ENCODE data around the gene CACNA1G.
A peak's percentile ranks its signal among the peaks of the same experiment; 100 is the strongest.

CACNA1G gene

DNA sequence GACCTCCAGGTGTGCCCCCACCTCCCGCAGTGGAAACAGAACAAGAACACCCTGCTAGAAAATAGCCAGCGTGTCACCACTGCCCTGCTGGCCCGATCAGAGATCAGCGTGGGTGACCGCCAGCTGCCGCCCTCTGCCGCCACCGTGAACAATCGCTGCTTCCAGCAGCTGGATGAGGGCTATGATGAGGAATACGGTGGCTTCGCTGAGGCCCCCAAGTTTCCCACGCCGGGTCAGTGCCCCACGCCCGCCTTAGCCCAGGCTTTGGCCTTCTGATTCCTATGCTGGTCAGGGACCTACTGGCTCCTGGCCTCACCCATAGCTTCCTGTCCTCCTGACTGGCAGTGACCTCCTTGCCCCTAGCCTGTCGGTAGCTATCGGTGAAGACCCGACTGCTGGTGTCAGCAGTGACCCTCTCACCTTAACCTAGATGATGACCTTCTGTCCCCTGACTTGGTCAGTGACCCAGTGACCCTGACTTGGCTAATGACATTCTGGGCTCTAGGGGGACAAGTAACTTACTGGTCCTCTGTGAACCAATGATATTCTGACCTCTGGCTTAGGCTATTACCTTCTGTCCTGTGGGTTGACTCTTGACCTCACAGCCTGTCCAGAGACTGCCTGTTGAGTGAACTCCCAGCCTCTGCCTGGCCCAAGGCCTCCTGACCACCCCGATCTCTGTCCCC, 11.1 kb upstream of the CACNA1G start:
- no peak for DNase-seq

DNA sequence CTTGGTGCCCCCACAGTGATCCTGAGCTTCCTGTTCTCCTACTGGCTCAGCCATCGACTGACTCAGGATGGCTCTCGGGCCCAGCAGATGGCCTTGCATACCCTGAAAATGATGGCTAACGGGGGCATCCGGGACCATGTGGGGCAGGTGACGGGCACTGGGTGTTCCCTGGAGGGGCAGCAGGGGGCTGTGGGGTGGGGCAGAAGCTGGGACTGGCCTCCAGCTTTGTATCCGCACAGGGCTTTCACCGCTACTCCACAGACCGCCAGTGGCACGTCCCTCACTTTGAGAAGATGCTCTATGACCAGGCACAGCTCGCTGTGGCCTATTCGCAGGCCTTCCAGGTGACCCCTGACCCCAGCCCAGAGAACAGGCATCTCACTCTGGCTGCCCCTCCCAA, 10.5 kb upstream of the CACNA1G start:
- DNase-seq, result no peak

DNA sequence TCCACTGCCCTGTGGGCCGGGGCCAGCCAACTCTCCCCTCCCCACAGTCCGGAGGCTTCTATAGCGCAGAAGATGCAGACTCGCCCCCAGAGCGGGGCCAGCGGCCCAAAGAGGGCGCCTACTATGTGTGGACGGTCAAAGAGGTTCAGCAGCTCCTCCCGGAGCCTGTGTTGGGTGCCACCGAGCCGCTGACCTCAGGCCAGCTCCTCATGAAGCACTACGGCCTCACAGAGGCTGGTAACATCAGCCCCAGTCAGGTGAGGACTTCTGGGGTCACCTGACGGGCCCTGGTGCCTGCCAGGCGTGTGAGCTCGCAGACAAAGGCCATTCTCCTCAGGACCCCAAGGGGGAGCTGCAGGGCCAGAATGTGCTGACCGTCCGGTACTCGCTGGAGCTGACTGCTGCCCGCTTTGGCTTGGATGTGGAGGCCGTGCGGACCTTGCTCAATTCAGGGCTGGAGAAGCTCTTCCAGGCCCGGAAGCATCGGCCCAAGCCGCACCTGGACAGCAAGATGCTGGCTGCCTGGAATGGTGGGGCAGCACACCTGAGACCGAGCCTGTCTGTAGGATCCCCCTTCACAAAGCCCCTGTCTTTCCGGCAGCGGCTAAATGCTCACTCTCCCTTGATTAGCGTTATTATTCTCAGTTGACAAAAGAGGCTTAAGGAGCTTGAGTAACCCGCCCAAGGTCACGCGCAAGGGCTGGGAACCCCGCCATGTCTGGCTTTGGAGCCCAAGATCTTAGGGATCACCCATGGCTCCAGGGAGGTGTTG, 9.7 kb upstream of the CACNA1G start:
- peak; percentile 67 to 68 for DNase-seq

DNA sequence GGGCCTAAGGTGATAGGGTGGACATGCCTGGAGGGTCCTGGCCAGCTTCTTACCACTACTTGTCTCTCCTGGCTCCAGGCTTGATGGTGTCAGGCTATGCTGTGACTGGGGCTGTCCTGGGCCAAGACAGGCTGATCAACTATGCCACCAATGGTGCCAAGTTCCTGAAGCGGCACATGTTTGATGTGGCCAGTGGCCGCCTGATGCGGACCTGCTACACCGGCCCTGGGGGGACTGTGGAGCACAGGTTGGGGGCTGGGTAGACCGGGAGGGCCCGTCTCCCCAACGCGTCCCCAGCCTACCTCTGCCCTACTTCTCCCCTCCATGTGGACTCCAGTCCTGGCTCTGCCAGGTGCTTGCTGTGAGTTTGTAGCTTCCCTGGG, 9.1 kb upstream of the CACNA1G start:
- DNase-seq, result no peak

DNA sequence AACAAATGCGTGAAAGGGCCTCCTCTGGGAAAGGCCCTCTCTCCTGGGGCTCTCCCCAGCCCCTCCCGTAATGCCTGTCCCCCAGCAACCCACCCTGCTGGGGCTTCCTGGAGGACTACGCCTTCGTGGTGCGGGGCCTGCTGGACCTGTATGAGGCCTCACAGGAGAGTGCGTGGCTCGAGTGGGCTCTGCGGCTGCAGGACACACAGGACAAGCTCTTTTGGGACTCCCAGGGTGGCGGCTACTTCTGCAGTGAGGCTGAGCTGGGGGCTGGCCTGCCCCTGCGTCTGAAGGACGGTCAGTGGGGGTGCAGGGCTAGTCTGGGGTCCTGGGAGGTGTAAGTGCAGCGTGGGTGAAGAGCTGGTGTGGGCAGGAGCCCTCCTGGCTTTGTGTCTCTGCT, 8.6 kb upstream of the CACNA1G start:
- DNase-seq, result no peak

DNA sequence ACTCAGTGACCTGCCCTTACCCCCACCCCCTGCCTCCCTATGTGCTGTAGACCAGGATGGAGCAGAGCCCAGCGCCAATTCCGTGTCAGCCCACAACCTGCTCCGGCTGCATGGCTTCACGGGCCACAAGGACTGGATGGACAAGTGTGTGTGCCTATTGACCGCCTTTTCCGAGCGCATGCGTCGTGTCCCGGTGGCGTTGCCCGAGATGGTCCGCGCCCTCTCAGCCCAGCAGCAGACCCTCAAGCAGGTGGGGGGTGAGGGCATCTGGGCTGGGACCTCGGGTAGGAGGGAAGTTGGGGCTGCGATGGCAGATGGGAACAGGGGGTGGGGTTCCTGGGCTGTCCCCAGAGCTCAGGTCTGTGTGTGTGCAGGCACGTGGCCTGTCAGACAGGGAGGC, 6.3 kb upstream of the CACNA1G start:
- no peak for DNase-seq

DNA sequence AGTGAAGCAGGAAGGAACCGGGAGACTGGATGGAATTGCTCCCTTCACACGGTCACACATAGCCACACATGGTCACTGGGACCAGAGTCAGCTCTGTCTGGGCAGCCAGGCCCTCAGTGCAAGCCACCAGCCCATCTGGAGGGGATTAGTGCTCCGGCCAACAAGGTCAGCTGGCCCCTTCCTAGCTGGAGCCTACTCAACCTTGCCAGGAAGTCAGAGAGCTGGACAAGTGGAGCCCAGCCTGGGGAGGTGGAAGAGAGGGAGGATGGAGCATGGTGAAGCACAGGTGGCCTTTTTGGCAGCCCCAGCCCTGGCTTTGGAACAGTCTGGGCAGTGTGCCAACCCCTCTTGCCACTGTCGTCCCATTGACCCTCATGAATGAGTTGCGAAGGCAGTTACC, 3.7 kb upstream of the CACNA1G start:
- no peak for DNase-seq

DNA sequence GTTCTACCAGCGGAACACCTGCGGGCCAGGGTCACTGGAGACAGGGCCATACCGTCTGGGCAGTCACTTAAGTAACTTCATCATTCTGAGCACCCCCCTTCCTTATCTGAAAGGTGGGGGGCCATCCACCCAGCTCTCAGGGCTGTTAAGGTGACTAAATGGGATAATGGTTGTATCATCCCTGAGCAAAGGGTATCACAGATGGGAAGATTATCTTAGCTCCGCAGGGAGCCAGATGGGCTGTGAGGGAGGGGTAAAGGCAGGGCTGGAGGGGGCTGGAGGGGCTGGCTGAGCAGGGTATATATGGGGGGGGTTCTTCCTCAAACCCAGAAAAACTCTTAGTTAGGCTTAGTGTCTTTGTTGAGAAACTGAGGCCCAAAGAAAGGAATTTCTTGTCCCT, 2.9 kb upstream of the CACNA1G start:
- DNase-seq, result no peak

DNA sequence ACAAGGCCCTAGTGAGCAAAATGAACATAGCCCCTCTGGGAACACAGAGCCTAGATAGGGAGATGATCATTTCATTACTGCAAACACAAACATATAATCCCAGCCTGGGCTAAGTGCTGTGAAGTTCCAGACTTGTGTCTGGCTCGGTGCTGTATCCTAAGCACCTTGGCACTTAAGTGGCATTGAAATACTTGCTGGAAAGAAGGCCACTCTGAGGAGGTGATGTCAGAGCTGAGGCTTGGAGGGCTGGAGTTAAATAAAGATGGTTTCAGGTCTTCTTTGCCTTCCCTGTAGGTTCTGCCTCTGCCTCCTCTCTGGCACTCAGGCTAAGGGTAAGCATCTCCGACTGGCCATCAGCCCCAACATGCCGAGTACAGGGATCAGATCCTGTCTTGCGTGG, 2.4 kb upstream of the CACNA1G start:
- DNase-seq, result no peak

DNA sequence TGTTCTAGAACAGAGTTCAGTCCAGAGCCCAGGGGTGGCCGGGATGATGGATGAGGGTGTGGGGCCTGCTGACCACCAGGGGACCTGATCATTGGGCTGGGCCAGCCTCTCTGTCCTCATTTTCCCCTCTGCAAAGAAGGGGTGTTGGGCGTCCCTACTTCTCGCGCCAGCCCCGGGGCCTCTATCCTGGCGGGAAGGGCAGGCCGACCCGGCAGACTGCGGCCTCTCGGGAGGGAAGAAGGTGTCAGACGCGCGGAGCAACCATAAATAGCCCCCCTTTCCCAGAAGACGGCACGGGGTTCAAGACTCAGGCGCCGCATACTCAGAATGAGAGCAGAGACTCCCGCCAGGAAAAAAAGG, 2.0 kb upstream of the CACNA1G start:
- no peak for DNase-seq

DNA sequence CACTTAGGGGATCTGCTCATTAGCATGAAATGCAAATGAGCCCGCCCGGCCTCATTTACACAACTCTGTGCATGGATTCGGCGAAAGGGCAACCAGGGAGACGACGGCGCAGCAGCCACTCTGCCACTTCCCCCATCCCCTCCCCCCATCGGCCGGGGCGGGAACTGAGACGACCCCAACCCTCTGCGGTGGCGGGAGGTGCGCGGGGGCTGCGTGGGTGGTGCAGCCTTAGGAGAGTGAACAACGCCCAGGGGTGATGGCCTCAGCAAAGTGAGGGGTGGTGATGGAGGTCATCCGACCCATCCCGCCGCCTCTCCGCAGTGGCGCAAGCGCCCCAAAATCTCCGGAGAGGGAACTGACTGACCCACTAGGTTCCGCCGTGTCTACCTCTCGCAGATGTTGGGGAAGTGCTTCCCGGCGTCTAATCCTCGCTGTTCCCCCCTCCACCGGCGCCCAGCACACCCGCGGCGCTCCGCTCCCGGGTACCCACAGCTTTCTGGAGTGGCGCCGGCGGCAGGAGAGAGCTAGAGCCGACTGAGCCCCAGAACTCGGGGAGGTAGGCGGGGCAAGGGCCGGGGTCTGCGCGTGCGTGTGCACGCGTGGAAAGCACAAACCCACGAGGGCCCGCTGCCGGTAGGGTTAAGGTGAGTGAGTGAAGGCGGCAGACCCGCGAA, 1.4 kb upstream of the CACNA1G start:
- DNase-seq, result no peak

DNA sequence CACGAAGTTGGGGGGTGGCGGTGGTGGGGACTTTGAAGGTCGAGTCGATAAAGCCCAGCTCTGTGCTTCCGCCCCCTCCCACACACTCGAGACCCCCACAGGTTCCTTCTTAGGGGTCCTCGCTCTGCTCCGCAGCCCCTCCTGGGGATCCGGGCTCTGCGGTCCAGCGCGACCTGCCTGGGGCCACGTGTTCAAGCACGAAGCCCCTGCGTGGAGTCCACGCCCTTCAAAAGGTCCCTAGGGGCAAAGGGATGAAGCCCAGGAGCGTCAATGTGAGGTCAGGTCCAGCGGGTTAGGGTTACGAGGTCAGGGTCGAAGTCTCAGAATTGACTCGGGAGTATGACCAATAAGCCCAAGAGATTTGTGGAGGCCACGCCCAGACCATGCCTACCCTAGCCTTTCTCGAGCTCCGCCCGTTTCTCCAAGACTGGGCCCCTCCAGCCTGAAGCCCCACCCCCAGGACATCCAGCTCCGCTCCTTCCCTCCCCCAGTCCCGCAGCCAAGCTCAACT, 786 bp upstream of the CACNA1G start:
- DNase-seq, result no peak

DNA sequence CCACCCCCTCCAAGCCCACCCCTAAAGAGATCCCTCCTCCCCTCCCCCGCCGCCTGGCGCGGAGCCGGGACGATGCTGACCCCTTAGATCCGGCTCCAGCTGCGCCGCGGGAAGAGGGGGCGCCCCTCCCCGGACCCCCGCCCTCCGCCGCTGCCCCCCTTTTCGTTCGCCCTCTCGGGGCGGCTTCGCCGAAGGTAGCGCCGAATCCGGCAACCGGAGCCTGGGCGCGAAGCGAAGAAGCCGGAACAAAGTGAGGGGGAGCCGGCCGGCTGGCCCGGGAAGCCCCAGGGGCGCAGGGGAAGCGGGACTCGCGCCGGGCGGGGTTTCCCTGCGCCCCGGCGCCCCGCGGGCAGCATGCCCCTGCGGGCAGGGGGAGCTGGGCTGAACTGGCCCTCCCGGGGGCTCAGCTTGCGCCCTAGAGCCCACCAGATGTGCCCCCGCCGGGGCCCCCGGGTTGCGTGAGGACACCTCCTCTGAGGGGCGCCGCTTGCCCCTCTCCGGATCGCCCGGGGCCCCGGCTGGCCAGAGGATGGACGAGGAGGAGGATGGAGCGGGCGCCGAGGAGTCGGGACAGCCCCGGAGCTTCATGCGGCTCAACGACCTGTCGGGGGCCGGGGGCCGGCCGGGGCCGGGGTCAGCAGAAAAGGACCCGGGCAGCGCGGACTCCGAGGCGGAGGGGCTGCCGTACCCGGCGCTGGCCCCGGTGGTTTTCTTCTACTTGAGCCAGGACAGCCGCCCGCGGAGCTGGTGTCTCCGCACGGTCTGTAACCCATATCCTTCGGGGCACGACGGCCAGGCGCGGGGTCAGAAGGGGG, 623 bp downstream of the CACNA1G start:
- DNase-seq, result no peak

DNA sequence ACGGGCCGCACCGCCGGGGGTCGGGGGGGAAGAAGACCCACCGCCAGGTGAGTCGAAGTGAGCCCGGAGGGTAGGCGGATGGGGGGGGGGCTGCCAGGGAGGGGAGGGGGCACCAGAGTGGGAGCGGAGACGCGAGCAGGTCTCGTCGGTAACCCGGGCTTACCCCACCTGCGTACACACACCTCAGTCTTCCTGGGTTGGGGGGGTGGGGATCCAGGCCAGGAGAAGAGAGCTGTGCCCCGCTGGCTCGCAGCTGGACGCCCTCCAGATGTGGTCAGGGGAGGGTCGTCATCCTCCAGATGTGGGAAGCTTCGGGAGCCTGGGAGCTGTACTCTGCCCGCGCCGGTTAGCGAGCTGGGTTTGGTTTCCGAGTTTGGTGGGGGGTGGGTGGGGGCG, 1.2 kb downstream of the CACNA1G start:
- DNase-seq, result no peak

DNA sequence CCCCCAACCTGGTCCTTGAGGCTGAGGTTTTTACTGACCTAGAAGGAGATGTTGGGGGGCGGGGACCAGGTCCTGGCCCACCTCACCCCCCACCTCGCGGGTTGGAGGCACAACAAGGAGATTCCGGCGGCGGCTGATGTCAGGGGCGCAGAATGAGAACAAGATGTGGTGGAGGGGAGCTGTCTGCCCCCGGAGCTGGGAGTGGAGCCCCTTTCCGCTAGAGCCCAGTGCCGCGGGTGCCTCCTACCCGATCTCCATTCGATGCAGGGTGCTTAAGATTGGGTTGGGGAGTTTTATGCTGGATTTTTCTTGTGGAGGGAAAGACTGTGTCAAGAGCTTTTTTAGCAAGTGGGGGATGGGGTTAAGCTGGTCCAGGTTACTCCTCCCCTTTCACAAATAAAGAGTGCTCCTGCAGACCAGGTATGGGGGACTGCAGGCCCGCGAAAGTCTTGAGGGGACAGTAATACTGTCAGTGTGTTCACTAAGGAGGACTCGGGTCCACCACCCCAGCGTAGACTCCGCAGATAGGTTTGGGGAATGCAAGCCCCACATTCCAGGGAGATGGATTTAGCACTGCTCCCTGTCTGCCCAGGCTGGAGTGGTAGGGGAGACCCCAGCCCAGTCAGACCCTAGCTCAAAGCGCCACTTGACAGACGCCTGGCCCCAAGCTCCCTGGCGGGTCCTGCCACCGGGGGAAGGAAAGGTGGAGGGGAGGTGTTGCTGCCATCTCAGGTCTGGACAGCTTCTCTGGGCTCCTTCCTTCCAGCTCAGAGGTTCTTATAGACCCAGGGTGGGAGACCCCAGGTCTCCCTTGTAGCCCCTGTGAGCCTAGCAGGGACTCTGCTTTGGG, 2.0 kb downstream of the CACNA1G start:
- no peak for DNase-seq

DNA sequence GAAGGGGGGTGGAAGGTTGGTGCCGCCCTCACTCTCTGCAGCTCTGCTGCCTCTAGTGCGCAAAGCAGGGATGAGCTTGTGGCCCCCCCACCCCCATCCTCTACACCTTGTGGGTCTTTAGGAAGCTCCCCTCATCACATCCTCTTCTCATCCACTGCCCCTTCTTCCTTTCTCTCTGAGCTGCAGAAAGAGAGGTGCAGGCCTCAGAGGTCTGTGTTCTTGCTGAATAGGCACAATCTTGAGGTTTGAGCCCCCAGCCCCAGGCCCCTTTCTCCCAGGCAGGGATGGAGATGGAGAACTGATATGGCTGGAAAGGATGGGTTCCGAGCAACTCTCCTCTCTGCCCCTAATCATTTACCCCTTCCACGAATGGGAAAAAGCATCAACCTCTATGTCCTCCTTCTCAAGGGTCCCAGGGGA, 2.6 kb downstream of the CACNA1G start:
- no peak for DNase-seq

DNA sequence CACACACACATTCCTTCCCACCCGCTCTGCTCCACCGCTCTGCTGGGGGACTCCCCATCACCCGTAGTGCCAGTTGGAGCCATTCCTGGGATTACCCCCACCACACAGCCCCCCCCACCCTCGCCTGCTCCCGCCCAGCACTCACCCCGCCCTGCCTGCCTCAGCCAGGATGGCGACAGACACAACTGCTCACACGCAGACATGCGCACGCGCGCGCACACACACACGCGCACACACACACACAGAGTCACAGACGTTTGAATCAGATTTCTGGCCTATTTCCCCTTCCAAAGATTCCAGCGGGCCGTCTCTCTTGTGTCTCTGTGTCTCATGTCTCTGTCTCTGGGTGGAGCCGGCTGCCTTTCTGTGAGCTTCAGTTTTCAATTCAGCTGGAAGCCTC, 4.4 kb downstream of the CACNA1G start:
- DNase-seq, result no peak

DNA sequence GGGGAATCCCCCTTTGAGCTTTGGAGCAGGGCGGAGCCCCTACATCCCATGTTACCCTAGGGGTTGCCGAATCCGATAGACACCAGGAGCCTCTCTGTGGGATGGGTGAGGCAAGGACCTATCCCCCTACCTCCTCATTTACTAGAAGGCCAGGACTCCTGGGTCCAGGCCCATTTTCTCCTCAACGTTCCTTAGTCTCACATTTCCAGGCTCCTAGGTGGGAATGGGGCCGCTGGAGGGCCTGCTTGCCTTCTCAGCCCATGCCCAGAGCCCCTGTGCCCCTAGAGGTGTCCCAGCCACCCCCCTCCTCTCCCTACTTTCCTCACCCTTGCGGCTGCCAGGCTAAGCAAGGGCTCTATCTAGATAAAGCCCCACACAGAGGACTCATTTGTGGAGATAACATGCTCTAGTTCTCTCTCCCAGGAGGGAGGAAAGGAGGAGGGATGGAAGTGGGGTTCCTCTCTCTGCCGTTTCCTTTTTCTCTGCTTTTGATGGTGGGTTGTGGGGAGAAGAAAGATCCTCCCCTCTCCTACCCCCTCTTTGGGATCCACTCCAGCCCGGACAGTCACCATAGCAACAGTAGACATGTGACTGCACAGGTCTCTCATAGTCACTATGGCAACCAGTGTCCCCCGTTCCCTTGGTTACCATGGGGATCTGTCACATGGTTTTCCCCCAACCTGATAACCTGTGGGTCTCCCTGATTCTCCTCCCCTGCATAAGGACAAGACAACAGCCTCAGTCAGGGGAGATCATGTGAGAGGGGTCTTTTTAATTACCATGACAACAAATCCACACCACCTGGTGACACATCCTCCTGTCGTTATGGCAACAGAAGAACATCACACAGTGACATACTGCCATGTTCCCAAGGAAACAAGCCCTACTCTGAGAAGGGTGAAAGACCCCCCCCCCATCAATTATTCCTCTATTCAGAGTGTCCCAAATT, 5.2 kb downstream of the CACNA1G start:
- no peak for DNase-seq

DNA sequence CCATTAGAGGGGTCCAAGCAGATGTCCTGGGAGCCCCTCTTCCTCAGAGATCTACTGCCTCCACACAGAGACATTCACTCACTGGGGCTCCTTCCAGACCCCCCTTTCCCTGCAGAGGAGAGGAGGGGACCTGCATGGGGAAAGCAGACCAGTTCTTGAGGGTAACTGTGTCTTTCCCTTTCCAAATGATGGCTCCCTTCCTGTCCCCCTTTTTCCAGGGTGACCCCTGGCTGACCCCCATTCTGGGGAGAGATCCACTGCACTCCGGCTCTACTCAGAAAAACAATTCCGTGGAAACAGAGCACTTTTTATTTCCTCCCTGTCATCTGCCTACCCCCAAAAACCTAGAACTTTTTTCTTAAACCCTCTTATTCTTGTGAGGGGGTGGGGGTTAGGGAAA, 6.4 kb downstream of the CACNA1G start:
- DNase-seq, result no peak

DNA sequence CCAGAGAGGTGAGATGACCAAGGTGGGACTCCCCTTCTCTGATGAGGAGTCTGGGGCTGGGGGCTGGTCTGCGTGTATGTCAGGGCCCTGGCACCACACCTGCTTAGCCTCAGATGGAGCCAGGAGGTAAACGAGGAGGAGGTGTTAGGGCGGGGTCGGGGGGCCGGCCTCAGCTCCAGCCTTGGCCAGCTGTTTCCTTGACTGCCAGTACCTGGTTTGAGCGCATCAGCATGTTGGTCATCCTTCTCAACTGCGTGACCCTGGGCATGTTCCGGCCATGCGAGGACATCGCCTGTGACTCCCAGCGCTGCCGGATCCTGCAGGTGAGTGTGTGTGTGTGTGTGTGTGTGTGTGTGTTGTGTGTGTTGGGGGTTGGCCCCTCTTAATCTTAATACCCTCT, 8.1 kb downstream of the CACNA1G start:
- DNase-seq, result no peak

DNA sequence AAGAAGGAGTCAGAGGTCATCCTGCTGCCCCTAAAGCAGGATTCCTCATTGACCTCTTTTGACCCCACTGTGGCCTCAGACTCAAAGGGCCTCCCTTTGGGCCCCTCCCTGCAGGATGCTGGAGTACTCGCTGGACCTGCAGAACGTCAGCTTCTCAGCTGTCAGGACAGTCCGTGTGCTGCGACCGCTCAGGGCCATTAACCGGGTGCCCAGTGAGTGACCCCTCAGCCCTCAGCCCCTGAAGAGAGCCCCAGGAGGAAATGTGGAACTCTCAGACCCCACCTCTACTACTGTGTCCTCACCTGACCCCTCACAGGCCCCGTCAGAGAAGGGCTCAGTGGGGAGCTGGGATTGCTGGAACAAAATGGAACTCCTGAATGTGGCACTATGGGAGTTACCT, 9.1 kb downstream of the CACNA1G start:
- no peak for DNase-seq

Data from AML-193 (cell line).